A172 (cell line): ENCODE measurements around the gene THEMIS2. TPM values are rescaled to one million over a fixed set of nuclear protein-coding genes. Genes with fewer than 3 reads are reported as not detected.
"Not testable (repeated sequence)": the region's sequence is repeated elsewhere in the genome, so short reads cannot be mapped to it uniquely, and the experiment has no call there.

ENCODE experiments used
- DNase-seq: peaks from one replicate; pipeline ENCODE4 v3.0.0-alpha.2; 2015; ENCODE audit warnings: low spot score
- total RNA-seq: library from RNA; depleted of rRNA; stranded (reverse); fragments of >200 nt; shearing (Covaris generic); gene quantifications from 2 replicates; pipeline ENCODE4 v1.2.3, GENCODE V29; 2014

THEMIS2 gene
- total RNA-seq, 1 experiment from 2014 or later = not detected

DNA sequence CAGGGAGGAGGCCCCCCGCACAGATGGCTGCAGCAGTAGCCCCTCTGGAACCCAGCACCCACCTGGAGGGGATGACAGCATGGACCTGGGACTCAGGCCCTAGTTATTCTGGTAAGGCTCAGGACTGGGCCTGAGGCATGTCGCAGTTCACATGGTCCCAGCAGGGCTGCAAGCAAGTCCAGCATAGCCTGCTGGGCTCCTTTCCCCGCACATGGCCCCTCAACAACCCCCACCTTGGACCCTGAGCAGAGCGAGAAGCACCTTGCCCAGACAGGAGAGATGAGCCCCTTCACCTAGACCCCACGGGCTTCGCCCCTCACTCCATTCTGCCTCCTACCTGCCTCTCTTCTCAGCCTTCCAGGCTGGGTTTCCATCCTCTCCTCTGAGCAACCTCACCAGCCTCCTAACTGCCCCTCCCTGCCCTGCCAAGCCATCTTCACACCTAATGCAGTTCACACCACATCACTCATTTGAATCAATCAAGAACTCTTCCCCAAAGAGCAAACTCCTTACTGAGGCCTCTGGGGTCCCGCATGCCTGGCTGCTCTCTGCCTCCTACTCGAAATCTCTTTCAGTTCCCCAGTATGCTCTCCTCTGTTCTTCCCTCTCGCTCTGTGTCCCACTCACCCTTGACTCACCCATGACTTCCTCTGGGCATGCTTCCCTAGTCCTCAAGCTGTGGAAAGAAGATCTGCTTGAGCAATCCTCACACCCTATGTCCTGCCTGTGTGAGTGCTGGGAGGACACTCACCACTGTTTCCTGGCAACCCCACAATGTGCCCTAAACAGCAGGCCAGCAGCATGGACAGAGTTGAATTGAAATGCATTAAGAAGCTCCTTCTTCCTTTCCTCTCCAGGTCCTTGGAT is 9.4 kb upstream of the THEMIS2 start:
- peak; percentile 64 for DNase-seq

DNA sequence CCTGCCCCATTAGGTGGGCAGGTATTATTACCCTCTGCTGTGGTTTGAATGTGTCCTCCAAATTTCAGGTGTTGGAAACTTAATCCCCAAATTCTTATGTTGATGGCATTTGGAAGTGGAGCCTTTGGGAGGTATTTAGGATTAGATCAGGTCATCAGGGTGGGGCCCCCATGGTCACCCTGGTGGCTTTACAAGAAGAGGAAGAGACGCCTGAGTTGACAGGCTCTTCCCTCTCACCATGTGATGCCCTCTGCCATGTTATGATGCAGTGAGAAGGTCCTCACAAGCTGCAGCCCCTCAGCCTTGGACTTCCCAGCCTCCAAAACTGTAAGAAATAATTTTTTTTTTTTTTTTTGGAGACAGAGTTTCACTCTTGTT is 8.8 kb upstream of the THEMIS2 start:
- DNase-seq = no peak

DNA sequence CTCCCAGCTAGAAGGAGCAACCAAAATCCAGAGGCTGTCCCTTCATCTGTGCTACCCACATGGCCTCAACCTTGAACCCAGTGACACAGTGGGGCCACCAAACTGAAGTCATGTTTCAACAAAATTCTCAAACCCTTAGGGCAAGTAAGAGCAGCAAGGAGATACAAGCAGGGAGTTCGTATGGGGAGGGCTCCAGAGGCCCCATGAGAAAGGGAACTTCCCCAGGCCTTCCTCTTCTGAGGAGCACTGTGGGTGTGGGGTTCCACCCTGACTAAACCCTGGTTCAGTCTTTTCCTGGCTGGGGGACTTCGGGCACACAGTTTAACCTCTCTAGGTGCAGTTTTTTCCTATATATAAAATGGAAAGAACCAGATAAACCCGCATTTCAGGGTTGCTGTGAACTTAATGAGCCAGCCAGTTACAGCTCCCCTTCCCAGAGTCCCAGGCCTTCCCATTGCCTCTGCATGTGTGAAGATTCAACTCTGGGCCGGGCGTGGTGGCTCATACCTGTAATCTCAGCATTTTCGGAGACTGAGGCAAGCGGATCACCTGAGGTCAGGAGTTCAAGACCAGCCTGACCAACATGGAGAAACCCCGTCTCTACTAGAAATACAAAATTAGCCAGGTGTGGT is 8.0 kb upstream of the THEMIS2 start:
- DNase-seq = no peak

DNA sequence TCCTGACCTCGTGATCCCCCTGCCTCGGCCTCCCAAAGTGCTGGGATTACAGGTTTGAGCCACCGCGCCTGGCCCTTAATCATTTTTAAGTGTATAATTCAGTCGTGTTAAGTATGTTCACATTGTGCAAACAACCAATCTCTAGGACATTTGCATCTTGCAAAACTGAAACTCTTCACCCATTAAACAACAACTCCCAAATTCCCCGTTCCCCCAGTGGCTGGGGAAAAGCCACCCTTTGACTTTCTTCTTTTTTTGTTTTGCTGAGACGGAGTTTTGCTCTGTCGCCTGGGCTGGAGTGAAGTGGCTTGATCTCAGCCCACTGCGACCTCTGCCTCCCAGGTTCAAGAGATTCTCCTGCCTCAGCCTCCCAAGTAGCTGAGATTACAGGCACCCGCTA is 6.5 kb upstream of the THEMIS2 start:
- DNase-seq = no peak

DNA sequence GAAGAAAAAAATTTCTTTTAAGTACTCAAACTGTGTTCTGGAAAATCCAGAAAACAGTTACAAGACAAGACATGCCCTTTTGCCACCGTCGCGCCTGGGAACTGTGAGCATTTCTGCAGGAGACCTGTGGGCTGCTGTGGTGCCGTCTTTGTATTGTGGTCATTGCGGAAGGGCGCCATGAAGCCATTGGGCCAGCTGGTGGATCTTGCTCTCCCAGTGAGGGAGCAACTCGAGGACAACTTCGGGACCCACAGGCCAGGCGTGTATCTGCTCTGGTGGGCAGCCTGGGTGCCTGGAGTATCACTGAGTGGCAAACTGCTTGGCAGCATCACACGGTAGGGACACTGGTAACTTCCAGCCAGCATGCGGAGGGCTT is 3.8 kb upstream of the THEMIS2 start:
- DNase-seq = no peak

DNA sequence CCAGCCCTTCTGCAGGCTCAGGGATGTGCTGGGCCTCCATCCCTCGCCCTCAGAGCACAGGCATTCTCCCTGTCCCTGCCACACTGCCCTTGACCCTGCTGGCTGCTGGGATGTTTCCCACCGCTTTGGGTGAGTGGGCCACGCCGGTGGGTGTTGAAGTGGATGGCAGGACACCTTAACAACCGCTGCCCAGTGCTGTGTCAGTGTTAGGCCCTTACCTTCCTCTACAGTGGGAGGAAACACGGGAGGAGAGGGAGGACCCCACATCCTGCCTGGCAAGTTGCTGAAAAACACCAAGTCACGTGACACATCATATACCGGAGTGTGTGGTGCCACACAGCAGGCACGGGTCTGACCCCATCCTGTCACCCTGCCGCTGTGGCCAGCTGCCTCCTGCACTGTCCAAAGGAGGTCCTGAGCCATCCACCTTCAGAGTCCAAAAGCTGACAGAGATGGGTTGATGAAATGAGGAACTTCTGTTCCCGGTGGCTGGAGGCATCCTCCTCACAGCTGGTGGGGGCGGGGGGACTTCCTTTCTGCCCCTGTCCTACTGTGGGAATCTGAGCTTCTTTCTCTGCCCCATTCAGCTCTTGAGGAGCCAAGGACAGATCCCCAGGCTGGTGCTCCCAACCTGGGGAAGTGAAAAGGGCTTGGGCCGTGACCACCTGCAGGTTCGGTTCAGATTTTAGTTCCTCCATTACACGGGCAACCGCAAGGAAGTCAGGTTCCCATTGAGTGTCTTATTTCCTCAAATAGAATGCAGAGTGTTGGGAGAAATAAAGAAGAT is 3.2 kb upstream of the THEMIS2 start:
- DNase-seq = no peak

DNA sequence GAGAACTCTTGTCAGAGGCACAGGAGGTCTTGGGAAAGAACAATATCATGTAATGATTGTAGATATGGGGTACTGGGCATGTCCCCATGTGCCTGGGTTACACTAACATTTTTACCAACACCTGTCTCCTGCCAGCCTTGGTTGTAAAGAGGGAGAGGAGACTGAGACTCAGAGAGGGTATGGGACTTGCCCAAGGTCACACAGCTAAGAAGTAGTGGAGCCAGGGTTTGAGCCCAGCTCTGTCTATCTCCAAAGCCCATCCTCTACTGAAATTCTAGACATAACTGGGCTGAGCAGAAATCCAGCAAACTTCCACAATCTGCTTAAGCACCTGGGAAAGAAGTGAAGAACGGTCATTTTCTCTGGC is 2.6 kb upstream of the THEMIS2 start:
- DNase-seq = no peak

DNA sequence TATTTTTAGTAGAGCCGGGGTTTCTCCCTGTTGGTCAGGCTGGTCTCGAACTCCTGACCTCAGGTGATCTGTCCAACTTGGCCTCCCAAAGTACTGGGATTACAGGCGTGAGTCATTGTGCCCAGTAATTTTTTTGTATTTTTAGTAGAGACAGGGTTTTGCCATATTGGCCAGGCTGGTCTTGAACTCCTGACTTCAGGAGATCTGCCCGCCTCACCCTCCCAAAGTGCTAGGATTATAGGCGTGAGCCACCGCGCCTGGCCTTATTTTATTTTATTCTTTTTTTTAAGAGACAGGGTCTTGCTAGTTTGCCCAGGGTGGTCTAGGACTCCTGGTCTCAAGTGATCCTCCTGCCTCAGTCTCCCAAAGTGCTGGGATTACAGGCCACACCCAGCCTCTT is 1.3 kb upstream of the THEMIS2 start:
- not testable (repeated sequence) for DNase-seq

DNA sequence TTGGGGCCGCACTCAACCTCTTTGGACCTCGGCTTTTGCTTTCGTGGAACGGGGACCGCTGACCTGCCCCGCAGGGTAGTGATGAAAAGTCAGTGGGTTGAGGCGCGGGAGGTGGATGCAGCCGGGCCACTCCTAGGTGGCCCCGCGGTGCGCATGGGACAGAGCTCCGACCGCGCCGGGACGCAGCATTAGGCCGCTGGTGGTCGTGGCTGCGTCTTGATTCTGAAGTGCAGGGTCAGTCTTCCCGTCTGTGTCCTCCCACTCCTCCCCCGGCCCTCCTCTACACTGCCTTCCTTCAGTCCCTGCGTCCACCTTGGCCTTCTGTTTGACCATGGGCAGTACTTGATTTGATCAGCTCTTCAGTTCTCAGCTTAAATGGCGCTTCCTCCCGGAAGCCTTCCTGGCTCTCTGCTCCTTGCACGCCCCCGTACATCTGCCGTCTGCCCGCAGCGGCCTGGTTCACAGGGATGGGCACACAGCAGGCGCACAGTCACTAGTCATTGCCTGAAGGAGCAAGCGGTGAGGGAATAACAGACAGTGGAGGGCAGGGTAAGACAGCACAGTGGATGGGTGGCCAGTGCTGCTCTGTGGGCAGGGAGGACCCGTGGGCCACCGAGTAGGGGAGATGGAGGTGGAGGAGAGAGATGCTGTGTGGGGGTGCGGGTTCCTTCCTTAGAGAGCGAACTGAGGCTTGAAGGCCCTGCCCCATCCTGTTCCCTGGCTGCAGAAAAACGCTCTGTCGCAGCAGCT is 633 bp downstream of the THEMIS2 start:
- no peak for DNase-seq

DNA sequence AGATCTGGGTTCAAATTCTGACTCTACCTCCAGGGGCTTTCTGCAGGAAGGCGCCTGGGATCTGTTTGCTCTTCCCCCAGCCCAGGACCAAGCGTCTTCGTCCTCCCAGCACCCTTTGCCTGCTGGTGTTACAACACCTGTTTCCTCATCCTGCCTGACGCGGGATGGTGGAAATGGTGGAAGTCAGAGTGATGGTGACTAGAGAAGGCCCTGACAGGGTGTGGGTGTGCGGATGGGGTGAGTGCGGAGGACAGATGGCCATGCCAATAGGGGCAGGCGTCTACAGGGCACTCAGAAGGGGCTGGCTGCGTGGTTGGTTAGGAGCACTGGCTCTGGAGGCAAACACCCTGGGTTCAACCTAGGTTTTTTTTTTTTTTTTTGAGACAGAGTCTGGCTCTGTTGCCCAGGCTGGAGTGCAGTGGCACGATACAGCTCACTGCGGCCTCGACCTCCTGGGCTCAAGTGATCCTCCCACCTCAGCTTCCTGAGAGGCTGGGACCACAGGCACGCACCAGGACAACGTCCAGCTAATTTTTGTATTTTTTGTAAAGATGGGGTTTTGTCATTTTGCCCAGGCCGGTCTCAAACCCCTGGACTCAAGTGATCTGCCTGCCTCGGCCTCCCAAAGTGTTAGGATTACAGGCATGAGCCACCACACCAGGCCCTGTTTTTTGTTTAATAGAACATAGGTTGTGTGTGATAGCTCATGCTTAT is 1.5 kb downstream of the THEMIS2 start:
- no peak for DNase-seq

DNA sequence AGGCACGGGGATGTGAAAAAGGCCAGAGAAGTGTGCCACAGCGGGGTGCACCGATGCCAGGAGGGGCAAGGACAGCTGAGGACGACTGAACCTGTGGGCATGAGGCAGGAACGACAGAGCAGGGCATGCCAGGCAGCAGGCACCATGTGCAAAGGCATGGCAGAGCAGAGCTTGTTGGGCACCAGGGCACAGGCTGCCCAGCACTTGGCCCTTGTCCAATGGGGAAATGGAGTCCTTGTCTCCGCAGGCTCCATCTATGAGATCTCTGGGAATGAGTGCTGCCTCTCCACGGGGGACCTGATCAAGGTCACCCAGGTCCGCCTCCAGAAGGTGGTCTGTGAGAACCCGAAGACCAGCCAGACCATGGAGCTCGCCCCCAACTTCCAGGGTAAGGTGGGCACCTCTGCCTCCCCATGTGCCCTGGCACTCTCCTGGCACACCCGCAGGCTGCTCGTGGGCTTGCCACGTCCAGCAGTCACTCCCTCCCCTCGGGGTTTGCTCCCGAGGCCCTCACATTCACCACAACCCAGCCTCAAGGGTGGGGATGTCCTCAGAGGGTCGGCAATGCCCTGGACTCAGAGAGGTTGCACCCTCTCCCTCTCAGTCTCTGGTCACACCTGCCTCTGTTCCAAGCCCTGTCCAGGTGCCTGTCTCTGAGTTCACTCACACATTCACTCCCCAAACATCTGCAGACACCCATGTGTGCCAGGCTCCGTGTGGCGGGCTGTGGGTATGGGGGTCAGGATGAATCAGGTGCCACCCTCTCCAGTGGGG is 4.2 kb downstream of the THEMIS2 start:
- no peak for DNase-seq

DNA sequence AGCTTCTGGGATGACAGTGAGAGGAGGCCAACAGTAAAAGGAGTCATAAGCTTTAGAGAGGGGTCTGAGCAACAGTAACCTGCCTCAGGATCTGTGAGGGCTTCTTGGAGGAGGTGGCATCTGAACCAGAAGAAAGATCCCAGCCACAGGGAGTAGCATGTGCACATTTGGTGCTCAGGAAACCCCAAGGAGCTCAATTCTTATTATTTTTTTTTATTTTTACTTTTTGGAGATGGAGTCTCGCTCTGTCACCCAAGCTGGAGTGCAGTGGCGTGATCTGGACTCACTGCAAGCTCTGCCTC is 4.7 kb downstream of the THEMIS2 start:
- DNase-seq = no peak

DNA sequence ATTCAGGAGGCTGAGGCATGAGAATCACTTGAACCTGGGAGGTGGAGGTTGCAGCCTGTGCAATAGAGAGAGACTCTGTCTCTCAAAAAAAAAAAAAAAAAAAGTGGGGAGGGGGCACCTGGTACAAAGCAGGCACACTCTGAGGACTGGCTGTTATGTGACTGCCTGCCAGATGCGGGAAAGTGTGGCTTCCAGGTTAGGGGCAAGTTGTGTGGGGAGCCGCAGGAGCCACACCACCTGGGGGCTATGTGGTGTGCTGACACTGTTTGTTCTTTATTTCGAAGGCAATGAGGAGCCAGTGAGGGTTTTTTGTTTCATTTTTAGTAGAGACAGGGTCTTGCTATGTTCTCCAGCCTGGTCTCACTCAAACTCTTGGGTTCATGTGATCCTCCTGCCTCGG is 5.7 kb downstream of the THEMIS2 start:
- DNase-seq = no peak

DNA sequence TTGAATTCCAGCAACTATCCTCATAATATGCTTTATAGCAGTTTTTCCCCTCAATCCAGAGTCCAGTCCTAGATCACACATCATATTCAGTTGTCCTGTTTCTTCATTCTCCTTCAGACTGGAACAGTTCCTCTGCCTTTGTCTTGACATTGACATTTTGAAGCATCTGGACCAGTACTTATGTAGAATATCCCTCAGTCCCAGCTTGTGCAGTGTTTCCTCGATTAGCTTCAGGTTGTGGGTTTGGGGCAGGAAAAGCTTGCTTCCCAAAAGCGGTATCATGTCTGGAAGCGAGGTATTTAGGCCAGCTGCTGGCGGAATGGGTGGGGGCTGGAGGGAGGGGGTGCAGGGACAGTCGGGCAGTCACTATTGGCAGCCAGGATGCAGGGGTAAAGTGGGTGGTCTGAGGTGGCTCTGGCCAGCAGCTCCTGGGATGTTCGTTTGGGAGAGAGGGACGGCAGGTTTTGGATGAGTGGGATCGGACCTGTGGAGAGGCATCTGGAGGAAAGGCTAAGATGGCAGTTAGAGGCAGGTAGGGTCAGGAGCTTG is 6.5 kb downstream of the THEMIS2 start:
- DNase-seq = no peak

DNA sequence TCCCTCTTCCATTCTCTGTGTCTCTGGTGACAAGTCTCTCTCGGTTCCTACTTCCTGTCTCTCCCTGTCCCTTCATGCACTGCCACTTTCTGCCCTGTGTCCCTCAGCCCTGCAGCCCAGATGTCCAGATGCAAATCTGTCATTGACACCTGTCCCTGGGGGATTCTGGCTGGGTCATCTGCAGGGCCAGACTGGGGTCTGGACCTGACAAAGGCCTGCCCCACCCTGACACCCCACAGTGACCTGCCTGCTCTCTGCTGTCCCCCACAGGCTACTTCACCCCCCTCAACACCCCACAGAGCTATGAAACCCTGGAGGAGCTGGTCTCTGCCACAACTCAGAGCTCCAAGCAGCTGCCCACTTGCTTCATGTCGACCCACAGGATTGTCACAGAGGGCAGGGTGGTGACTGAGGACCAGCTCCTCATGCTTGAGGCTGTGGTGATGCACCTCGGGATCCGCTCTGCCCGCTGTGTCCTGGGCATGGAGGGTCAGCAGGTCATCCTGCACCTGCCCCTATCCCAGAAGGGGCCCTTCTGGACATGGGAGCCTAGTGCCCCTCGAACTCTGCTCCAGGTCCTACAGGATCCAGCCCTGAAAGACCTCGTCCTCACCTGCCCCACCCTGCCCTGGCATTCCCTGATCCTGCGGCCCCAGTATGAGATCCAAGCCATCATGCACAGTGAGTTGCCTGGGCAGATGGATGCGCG is 7.2 kb downstream of the THEMIS2 start:
- DNase-seq = no peak

DNA sequence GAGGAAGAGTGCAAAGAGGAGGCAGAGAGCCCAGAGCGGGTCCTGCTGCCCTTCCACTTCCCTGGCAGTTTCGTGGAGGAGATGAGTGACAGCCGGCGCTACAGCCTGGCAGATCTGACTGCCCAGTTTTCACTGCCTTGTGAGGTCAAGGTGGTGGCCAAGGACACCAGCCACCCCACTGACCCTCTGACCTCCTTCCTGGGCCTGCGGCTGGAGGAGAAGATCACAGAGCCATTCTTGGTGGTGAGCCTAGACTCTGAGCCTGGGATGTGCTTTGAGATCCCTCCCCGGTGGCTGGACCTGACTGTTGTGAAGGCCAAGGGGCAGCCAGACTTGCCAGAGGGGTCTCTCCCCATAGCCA is 10.2 kb downstream of the THEMIS2 start:
- no peak for DNase-seq

DNA sequence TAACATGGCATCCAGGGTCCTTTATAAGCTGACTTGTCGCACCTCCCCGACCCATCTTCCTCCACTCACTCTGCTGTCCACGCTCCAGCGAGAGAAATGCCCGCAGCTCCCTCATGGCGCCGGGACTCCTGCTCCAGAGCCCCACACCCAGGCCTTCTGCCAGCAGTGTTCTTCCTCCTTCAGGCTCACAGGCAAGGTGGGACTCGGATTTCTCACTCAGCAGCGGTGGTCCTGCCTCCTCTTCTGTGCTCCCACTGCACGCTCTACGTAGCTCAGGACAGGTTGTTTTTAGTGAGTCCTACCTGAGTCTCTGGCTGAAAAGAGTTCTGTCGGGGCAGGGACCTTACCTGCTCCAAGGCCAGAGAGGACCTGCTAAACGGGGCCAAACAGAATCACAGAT is 11.2 kb downstream of the THEMIS2 start:
- DNase-seq = no peak

DNA sequence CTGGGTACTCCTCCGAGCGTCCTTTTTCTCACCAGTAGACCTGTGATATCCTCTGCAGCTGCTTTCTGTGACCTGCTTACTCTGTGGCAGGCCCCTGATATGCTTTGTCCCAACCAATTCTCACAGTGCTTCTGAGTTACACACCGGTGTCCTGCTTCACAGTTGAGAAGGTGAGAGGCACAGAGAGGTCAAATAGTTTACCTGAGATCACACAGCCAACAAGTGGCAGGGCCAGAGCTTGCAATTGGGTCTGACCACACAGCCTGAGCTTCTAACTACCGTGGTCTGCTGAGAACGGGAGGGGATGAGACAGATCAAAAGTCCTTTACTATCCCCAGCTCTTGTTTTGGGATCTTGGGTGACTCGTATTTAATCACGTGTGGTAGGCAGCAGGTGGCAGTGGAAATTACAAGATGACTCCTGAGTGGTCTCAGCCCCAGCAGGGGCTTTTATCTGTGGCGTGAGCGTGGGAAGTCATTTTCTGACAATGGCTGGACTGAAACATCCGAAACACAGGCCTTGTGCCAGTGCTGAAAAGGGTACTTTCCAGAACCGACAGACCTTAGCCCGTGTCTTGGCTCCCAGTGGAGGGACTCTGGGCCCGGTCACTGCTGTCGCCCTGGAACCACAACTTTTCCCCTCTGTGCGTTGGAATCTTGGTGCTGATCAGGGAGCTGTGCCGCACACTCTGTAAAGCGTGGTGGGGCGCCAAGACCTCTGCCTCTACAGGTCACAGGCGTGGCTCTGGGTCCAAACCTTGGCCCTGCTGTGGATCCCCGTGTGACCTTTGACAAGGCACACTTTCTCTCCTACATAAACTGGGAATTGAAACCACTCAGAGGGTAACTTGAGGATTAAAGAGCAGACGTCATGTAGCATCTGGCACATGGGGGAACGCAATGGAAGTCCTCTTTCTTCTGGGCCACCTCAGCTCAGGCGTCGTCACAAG is 11.9 kb downstream of the THEMIS2 start:
- DNase-seq = no peak

DNA sequence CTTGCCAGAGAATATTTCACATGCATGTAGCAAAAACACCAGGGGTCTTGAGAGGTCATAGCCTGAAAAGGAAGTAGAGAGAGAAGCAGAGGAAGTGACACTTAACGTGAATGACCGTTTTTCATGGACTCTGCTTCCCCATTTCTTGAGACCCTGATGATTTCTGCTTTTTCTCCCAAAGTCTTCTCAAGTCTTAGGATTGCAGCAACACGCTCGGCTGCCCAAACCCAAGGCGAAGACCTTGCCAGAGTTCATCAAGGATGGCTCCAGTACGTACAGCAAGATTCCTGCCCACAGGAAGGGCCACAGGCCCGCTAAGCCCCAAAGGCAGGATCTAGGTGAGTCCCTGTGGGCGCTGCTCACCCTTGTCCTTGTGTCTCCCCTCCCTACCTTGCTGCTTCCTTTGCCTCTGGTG is 12.8 kb downstream of the THEMIS2 start:
- no peak for DNase-seq
